ENCODE results near the gene HMOX1.
"Not testable (repeated sequence)": the region's sequence is repeated elsewhere in the genome, so short reads cannot be mapped to it uniquely, and the experiment has no call there.

The HMOX1 gene

GRCh38 chr22:35381424-35382009, 621 bp downstream of the HMOX1 start:
- no peak for DNase-seq

GRCh38 chr22:35383679-35384071, 2.8 kb downstream of the HMOX1 start:
- no peak for DNase-seq

- DNase-seq, result no peak
Measured at GRCh38 chr22:35384527-35384926, 3.6 kb downstream of the HMOX1 start.

- DNase-seq, result no peak
Measured at GRCh38 chr22:35384975-35385588, 4.2 kb downstream of the HMOX1 start.

- no peak for DNase-seq
Measured at GRCh38 chr22:35386670-35387288, 5.9 kb downstream of the HMOX1 start.

GRCh38 chr22:35390933-35391332, 10.0 kb downstream of the HMOX1 start:
- no peak for DNase-seq

- DNase-seq, result no peak
Measured at GRCh38 chr22:35392357-35392756, 11.5 kb downstream of the HMOX1 start.

- DNase-seq, result no peak
Measured at GRCh38 chr22:35393116-35394010, 12.5 kb downstream of the HMOX1 start.

- DNase-seq, result no peak
Measured at GRCh38 chr22:35394011-35394312, 13.1 kb downstream of the HMOX1 start.

GRCh38 chr22:35394810-35395563, 14.1 kb downstream of the HMOX1 start:
- DNase-seq, result no peak

- DNase-seq, result not testable (repeated sequence)
Measured at GRCh38 chr22:35396622-35397021, 15.7 kb downstream of the HMOX1 start.

GRCh38 chr22:35397095-35397904, 16.4 kb downstream of the HMOX1 start:
- DNase-seq, result no peak

GRCh38 chr22:35398591-35398973, 17.7 kb downstream of the HMOX1 start:
- no peak for DNase-seq

GRCh38 chr22:35399114-35399677, 18.3 kb downstream of the HMOX1 start:
- DNase-seq, result no peak

- DNase-seq, result peak; percentile 90
Measured at GRCh38 chr22:35399678-35400500, 19.0 kb downstream of the HMOX1 start, which contains the start of gene MCM5. Gene MCM5, plus strand, starts transcription at chr22:35400140. Its CDS starts 299 bp downstream, at chr22:35400439.

GRCh38 chr22:35400501-35400790, 19.6 kb downstream of the HMOX1 start:
- no peak for DNase-seq

- DNase-seq, result no peak
Measured at GRCh38 chr22:35401863-35402262, 21.0 kb downstream of the HMOX1 start.

GRCh38 chr22:35403356-35403755, 22.5 kb downstream of the HMOX1 start:
- DNase-seq, result no peak

- no peak for DNase-seq
Measured at GRCh38 chr22:35404176-35404575, 23.3 kb downstream of the HMOX1 start.

- no peak for DNase-seq
Measured at GRCh38 chr22:35406443-35406842, 25.5 kb downstream of the HMOX1 start.

- DNase-seq, result no peak
Measured at GRCh38 chr22:35407362-35407761, 26.5 kb downstream of the HMOX1 start.
